SKM-1 (cell line): ENCODE data around the gene LRFN5.

Experiments
- DNase-seq: peaks from one replicate; lab custom pipeline; 2025; ENCODE audit not compliant: unreplicated experiment; lab: John Stamatoyannopoulos, UW

LRFN5 gene

DNA sequence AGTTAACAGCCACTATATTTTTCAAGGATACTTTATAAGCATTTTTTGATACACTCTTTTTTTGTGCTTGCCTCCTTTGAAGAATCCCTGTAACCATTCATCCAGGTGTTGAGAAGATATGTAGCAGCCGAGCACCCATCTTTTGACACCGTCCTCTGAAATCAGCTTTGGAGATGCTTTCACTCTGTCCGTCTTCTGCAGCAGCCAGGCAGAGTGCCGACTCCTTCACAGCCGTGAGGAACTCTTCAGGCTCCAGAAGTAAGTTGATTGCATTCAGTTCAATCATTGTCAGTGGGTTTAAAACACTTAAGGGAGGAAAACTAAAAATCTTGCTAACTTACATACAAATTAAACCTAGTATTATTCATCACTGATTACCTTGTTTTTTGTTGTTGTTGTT, 160.1 kb downstream of the LRFN5 start:
- no peak for DNase-seq

DNA sequence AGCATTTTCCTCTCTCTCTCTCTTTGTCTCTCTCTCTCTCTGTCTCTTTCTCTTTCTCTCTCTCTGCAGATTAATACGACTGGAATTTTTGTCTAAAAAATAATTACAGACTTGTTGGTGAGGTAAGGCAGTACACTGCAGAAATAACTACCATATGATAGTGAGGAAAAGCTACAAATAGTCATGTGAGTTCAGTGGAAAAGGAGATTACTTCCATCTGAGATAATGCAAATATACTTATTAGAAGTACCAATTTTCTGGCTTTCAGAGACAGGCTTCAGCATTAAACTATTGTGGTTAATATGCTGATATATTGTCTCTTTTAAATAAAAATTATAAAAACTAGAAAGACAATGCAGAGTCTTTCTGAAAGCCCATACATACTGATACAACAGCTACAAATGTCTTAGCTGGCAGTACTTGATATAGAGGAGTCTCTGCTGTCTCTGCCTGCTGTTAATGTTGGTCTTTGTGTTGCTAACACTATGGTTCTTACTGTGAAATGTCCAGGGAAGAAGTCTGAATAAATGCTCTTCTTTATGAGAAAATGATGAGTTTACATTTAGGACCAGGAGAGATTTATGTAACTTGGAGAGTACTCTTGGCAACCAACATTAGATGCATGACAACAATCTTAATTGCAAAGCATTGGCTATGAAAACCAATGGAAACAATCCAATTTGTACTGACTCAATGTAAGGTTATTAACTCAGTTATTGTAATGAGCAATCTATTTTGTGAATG, 167.0 kb downstream of the LRFN5 start:
- DNase-seq: no peak

DNA sequence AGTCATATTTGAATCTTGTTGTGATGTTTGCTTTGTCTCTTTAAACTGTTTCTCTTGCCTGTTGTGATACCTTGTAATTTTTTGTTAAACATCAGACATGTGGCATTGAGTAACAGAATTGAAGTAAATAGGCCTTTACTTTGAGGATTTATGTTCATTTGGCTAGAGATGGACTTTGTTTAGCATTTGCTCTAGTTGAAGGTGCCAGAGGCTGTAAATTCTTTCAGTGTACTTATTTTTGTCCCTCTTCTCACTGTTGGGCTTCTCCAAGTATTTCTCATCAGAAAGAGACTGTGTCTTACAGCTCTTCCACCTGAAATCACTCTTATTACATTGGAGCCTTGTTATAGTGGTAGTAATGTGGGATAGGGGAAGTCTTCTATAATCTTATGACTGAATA, 175.8 kb downstream of the LRFN5 start:
- DNase-seq: no peak

DNA sequence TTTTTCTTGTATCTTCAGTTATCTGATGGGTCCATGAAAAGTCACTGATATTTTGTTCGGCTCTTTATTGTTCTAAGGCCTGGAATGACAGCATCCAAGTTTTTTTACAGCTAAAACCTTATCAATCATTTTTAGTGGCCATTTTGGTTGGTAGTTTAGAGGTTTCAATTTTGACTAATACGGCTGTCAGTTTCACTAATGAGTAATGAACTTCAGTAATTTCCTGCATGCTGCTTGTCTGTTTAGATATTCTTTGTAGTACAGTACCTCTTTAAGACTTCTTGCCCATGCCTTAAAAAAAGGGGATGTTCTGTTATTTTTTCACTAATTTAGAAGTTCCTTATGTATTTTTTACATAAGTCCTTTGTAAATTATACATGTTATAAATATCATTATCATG, 176.7 kb downstream of the LRFN5 start:
- DNase-seq: no peak

DNA sequence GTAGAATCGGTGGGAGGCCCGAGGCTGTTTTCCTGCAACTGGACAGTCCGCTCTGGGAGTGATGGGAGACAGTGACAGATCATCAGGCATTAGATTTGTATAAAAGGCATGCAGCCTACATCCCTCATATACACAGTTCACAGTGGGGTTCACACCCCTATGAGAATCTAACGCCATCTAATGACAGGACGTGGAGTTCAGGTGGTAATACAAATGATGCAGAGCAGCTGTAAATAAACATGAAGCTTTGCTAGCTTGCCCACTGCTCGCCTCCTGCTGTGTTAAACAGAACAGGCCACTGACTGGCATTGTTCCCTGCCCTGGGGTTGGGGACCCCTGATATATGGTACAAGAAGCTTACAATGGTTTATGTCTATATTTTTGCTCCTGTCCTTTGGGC, 179.0 kb downstream of the LRFN5 start:
- no peak for DNase-seq

DNA sequence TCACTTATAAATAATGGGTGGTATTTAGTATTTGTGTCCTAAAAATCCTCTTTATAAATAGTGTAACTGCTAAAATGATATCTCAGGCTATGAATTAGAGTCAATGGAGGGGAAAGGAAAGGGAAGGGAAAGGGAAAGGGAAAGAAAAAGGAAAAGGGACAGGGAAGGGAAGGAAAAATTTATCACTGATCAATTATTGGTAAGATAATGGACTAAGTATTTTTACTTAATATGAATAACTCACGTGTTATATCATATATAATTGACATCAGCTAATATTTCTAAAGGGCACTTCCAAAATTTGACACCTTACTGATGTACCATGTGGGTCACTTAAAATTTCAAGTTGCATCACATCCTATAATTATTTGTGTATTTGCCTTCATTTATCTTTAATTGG, 193.1 kb downstream of the LRFN5 start:
- DNase-seq: no peak

DNA sequence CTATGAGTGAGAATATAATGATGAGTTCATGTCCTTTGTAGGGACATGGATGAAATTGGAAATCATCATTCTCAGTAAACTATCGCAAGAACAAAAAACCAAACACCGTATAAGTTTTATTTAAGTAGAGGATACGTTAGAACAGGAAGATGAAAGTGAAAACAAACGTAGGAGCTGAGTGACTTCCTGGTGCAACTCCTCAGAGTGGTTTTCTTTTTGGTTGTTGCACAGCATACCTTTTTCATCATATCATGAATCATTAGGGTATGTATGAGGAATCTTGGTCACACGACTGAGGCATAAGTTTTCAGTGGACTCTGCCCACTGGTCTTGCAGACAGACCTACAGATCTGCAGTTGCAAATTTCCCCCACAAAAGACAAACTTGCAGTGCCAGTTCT, 199.0 kb downstream of the LRFN5 start:
- DNase-seq: no peak

DNA sequence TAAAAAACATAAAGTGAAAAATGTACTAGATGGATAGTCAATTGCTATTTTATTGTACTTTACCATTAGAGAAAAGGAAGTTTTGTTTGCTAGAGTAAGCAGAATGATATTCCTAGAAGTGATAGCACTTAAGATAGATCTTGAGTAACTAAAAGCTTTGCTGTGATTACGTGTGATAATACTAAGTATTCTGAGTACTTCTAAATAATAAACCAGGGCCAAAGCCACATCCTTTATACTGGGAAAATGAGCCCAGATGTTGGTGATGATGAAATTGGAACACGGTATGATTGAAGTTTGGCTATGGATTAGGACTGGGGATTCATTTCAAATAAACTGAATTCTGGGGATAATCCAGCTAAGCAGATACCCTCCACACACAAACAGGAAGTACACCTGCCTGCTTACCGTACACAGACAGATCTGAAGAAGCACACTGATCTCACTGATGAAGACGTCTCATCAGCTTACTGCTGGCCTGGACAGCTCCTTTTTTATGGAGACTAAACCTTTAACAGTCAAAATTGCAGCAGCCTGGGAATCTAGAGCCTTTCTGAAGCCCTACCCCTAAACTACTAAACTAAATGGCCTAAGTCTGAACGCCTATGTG, 199.8 kb downstream of the LRFN5 start:
- no peak for DNase-seq

DNA sequence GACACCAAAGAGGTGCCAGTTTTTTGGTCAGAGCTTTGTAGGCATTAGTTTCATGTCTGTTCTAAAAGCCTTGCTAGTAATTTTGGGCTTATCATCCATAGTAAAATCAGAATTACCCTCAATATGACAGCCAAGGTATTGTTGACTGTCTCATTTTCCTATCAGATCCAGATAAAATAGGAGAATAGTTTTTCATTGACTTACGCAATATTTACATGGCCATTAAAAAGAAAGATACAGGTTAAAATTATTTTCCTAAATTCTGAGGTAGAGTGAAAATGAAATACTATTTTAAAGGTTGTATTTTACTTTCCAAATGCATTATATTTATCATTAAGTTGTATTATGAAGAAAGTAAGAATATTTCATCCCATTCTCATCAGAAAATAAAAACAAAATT, 203.7 kb downstream of the LRFN5 start:
- DNase-seq: no peak

DNA sequence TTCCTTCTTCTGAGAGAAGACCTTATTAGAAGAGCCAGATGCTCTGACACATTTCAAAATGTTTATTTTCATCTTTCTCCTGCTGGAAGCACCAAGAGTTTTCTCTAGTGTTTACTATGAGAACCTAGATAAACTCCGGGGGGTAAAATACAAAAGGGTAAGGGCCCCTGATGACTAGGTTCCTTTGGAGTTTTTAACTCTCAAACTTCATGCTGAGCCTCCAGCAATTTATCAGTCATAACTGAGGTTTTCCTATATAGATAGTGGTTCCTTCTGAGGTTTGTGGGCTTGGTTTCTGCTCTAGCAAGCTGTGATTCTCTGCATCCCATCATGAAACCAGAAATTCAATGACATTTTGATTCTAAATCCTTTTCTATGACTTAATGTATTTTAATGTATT, 210.9 kb downstream of the LRFN5 start:
- DNase-seq: no peak

DNA sequence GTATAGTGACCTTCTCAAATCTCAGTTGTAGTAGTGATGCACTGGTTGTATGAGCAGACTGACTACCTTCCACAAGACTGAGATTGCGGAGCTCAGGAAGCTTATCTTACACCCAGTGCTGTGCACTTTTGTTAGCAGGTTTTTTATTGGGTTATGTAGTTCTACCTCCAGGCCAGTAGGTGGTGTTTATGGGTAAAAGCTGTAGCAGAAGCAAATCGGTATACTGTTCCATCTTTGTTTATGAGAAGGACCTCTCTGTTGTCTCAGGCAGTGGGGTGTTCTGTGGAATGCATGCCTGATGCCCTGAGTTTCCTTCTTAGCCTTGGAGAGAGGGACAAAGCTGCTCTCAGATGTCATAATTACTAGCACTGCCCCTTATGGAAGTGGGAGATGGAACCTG, 217.8 kb downstream of the LRFN5 start:
- no peak for DNase-seq

DNA sequence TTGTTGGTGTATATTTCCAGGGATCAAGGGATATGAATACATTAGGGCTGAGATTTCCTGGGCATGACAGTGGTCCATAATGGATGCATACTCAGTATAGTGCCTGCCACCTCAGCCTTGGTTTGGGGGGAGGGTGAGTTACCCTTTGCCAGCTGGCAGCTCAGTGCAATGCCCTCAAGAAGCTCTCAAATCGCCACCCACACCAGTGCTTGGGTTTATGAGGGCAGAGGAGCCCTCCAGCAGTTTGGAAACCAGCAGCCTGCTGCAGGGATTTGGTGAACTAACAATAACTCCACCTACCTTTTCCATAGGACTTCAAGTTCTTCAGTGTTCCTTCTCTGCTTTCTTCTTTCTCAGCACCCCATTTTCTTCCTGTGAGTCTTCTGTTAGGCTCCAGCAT, 218.9 kb downstream of the LRFN5 start:
- no peak for DNase-seq

DNA sequence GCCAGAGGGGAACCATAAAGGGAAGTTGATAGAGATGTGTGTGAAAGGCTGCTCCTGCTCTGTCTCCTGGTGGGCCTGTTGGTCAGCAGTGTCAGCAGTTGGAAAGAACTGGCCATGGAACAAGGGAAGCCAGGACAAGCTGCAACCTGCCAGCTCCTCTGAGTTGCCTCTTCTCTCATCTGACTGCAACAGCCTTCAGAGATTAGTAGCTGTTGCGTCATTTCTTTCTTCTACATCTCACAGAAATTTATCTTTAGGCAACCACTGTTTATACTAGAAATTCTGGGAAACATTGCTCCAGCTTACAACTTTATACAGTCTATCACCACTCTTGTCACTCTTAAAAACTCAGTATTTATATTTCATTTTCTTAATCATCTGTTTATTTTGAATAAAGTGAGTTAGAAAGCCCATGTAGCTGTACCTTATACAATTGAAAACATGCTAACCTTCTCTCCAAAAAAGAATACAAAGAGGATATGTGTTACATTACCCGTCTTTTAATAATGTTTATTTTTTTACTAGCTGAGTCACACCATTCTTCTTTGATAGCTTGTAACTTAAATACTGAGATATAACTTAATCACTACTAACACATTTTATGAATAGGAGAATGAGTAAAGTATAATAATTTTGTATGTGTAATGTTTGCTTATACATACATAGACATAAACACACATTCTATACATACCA, 224.2 kb downstream of the LRFN5 start:
- DNase-seq: no peak

DNA sequence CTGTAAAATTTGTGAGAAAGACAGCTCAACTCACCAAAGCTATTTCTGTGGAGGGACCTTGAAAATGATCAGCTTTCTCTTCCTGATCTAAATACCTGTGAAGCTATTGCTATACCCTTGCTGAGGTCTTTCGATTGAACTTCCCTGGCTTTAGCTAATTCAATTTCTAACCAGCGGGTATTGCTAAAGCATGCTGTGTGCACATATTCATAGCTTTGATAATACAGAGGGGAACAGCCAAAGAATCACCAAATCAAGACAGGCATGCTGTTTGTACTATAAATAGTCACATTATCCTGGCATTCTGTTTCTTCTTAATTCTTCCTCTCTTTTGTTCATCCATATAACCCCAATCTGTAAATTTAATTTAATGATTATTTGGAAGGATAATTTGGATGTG, 233.0 kb downstream of the LRFN5 start:
- no peak for DNase-seq

DNA sequence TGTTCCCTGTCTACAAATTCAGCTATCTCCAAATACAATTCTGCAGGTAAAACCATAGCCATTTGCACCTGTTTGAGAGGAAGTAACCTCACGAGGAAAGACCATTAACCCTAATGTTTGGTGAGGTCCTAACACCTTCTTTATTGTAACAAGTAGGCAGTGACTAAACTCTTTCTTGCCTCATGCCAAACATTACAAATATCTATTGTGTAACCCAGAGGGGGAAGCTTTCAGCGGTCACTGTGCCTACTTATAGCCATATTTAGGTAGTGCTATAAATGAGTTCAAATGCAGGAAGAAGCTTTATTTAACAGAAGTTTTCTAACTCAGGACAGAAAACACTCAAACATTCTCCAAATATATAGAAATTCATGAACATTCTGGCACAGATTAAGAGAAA, 252.7 kb downstream of the LRFN5 start:
- peak; percentile 15 for DNase-seq

DNA sequence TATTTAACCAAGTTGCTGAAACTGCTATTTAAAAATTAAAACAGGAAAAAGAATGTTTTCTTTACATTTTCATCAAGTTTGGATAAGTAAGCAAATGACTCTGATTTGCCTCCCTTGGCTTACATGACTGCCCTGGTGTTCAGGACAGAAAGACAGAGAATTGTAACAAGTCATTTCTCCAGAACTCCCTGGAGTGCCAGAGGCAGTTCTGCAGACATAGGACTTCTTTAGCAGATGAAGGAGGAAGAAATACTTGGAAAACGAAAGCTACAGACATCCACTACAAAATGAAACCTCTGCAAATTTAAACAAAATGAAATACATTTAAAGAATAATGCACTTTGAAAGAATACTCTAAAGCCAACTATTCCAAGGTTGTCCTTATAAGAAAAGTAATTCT, 253.9 kb downstream of the LRFN5 start:
- no peak for DNase-seq

DNA sequence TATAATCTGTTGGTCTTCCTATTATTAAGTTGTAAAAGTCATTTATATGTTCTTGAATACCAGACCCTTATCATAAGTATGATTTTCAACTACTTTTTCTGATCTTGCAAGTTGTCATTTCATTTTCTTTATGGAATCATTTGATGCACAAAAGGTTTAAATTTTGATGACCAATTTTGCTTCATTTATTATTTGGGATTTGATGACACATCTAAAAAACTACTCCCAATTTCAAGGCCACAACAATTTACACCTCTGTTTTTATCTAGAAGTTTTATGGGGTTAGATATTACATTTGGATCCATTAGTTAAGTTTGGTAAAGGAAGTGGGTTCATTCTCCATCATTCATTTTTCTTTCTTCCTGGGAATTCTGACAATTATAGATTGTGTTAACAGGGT, 259.2 kb downstream of the LRFN5 start:
- DNase-seq: no peak

DNA sequence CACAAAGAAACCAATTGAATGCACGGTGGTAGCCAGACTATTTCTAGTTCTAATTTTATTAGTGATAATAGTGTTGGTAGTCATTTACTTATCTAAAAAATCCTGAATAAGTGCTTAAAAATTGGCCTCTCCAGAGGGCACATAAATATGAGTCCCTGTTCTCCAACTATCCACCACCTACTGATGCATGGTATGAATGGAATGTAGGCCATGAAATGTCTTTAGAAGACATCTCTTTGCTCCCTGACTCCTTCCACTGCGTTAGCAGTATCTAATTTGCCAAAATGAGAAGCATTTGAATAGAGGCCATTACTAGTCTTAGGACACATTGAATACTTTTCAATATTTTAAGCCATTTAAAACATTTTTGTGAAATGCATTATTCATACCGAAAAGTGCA, 261.7 kb downstream of the LRFN5 start:
- DNase-seq: no peak

DNA sequence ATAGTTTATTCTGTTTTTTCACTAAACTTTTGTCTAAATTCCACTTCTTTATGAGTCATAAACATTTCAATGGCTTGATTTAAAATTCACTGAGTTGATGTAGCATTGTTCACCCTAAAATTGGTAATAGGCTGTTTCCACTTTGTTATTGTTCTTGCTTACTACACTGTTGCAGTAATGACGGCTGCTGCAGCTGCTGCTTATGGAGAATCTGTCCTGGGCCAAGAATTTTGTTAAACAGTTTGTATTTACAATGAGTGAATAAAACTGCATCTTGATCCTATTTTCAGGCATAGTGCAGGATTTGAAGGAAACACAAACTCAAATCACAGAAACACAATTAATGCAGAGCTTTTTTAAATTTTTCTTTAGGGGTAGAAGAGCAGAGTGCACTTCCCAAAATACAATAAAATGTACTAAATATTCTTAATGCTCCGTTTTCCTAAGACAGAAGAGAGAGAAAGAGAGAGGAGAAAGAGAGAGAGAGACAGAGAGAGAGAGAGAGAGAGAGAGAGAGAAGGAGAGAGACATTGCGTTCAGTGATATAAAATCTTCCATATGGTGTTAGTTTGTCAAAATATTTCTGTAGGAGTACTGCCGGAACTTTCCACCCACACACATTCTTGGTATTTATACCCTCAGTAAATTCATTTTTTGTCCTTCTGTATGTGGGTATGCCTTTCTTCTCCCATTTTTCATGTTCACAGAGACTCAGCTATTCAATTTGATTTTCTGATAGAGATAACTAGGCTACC, 266.4 kb downstream of the LRFN5 start:
- no peak for DNase-seq

DNA sequence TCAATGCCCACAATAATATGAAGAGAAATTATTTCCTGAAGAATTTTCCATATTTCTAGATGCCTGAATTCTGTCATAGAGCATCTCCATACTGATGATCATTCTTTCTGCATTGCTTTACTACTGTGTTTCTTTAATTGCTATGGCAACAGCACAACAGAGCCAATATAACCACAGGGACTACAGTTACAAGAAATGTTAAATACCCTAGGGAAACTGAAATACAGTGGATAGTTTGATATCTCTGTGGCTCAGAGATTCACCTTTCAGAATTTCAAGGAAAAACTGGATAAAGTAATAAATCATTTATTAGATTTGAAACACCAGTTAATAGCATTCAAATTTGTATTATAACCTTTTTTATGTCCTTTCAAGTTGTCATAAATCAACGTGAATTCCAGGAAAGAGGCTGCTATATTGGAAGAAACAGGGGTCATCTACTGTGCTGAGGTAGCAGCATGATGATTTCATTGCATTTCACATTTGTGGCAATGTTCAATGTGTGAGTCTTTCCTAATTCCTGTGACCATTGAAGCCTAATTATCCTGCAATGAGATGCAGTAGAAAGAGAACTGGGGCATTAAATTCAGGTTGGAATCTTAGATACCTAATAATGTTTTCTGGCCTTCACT, 267.1 kb downstream of the LRFN5 start:
- DNase-seq: no peak

DNA sequence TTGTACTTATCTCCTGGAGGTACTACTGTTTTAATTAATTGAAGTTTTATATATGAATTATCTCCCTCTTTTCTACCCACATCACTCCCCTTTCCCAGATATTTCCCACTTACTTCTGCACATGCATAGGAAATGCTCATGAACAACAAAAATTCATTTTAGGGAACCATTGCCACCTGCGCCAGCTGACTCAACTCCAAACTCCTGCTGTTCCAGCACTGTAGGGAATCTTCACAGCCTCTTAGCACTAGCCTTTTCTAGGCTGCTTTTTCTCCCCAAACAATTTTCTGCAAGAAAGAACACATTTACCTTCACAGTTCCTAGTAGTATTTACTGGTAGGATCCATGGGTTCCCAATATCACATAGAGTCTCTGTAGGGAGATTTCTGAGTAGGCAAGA, 268.4 kb downstream of the LRFN5 start:
- DNase-seq: no peak
